Neural cell (in vitro differentiated cells): Measurements from ENCODE around the gene IRF7. TPM values are rescaled to one million over a fixed set of nuclear protein-coding genes. Genes with fewer than 3 reads are reported as not detected.

Source experiments
- H2AFZ ChIP-seq: fragments of 200-600, 300-800 bp; sonication (generic), shearing (Covaris generic); 2 replicates; pipeline ENCODE4 v1.6.0; 2014; ENCODE audit warnings: low read depth, mild to moderate bottlenecking, antibody characterized with exemption, low read length, moderate library complexity
- H3F3A ChIP-seq: fragments of 200-600 bp; shearing (Covaris generic); 2 replicates; pipeline ENCODE4 v1.6.1; 2016; ENCODE audit warnings: mild to moderate bottlenecking, moderate library complexity, mixed read lengths, antibody characterized with exemption, low read length; ENCODE audit not compliant: insufficient read depth, poor library complexity, severe bottlenecking
- H3K27ac ChIP-seq: fragments of 200-600, 300-800 bp; sonication (generic), shearing (Covaris generic); 2 replicates; pipeline ENCODE4 v1.5.1; 2014; ENCODE audit warnings: mild to moderate bottlenecking, low read length, moderate library complexity
- H3K27me3 ChIP-seq: fragments of 300-800, 200-600 bp; sonication (generic), shearing (Covaris generic); 2 replicates; pipeline ENCODE4 v1.6.0; 2014; ENCODE audit warnings: mild to moderate bottlenecking, low read depth, low read length, moderate library complexity; ENCODE audit not compliant: insufficient read depth
- H3K36me3 ChIP-seq: fragments of 300-800, 200-600 bp; sonication (generic), shearing (Covaris generic); 2 replicates; pipeline ENCODE4 v1.5.1; 2014; ENCODE audit warnings: mild to moderate bottlenecking, antibody characterized with exemption, low read length, moderate library complexity; ENCODE audit not compliant: insufficient read depth
- H3K4me2 ChIP-seq: fragments of 300-800, 200-600 bp; sonication (generic), shearing (Covaris generic); 2 replicates; pipeline ENCODE4 v1.6.0; 2014; ENCODE audit warnings: mild to moderate bottlenecking, low read length
- H3K4me3 ChIP-seq: fragments of 300-800, 200-600 bp; sonication (generic), shearing (Covaris generic); 2 replicates; pipeline ENCODE4 v1.5.1; 2014; ENCODE audit warnings: mild to moderate bottlenecking, low read length, moderate library complexity
- H3K79me2 ChIP-seq: fragments of 200-600 bp; shearing (Covaris generic); replicated peaks from 2 replicates; pipeline ENCODE4 v1.6.0; 2014; ENCODE audit warnings: mild to moderate bottlenecking, low read length, moderate library complexity; ENCODE audit not compliant: insufficient read depth
- H3K9ac ChIP-seq: fragments of 300-800, 200-600 bp; sonication (generic), shearing (Covaris generic); 2 replicates; pipeline ENCODE4 v1.6.1; 2016; ENCODE audit warnings: mild to moderate bottlenecking, low read length, mixed read lengths
- H3K9me2 ChIP-seq: fragments of 200-600 bp; shearing (Covaris generic); 2 replicates; pipeline ENCODE4 v1.6.1; 2016; ENCODE audit warnings: mild to moderate bottlenecking, low read length, mixed read lengths; ENCODE audit not compliant: insufficient read depth
- H3K9me3 ChIP-seq: fragments of 200-600, 300-800 bp; sonication (generic), shearing (Covaris generic); 2 replicates; pipeline ENCODE4 v1.6.1; 2016; ENCODE audit warnings: mild to moderate bottlenecking, mixed run types, low read length, moderate library complexity, mixed read lengths
- H4K20me1 ChIP-seq: fragments of 200-600 bp; shearing (Covaris generic); 2 replicates; pipeline ENCODE4 v1.6.1; 2016; ENCODE audit warnings: mild to moderate bottlenecking, mixed run types; ENCODE audit not compliant: insufficient read depth
- EP300 ChIP-seq: fragments of 450-650 bp; conservative IDR thresholded peaks from 2 replicates; pipeline ENCODE4 v1.6.1; 2014; ENCODE audit warnings: antibody characterized with exemption, mild to moderate bottlenecking, moderate library complexity; ENCODE audit not compliant: poor library complexity, severe bottlenecking
- RAD21 ChIP-seq: fragments of 450-650 bp; conservative IDR thresholded peaks from 2 replicates; pipeline ENCODE4 v1.6.1; 2014; ENCODE audit warnings: antibody characterized with exemption, mild to moderate bottlenecking, moderate library complexity
- SMC3 ChIP-seq: fragments of 450-650 bp; conservative IDR thresholded peaks from 2 replicates; pipeline ENCODE4 v1.6.1; 2014; ENCODE audit warnings: antibody characterized with exemption, mild to moderate bottlenecking, moderate library complexity; ENCODE audit not compliant: poor library complexity
- TAF1 ChIP-seq: IDR thresholded peaks from 2 replicates; pipeline ENCODE4 v1.6.1; 2012; ENCODE audit warnings: low read depth
- polyA plus RNA-seq: library from polyadenylated mRNA; depleted of rRNA; stranded (reverse); fragments of >200 nt; gene quantifications from 2 replicates; pipeline ENCODE4 v1.2.3, GENCODE V29; 2014
- TF ChIP-seq, protein P1 (sequence below): fragments of 450-650 bp; IDR thresholded peaks from 2 replicates; pipeline ENCODE4 v1.5.1; 2014; ENCODE audit warnings: antibody characterized with exemption, mild to moderate bottlenecking, moderate library complexity; ENCODE audit not compliant: poor library complexity, severe bottlenecking
- TF ChIP-seq, protein P2 (sequence below): IDR thresholded peaks from 2 replicates; pipeline ENCODE4 v1.6.1; 2012; ENCODE audit warnings: borderline replicate concordance

Gene IRF7
- polyA plus RNA-seq, 1 donor from 2014 or later, result 1.1 TPM

DNA sequence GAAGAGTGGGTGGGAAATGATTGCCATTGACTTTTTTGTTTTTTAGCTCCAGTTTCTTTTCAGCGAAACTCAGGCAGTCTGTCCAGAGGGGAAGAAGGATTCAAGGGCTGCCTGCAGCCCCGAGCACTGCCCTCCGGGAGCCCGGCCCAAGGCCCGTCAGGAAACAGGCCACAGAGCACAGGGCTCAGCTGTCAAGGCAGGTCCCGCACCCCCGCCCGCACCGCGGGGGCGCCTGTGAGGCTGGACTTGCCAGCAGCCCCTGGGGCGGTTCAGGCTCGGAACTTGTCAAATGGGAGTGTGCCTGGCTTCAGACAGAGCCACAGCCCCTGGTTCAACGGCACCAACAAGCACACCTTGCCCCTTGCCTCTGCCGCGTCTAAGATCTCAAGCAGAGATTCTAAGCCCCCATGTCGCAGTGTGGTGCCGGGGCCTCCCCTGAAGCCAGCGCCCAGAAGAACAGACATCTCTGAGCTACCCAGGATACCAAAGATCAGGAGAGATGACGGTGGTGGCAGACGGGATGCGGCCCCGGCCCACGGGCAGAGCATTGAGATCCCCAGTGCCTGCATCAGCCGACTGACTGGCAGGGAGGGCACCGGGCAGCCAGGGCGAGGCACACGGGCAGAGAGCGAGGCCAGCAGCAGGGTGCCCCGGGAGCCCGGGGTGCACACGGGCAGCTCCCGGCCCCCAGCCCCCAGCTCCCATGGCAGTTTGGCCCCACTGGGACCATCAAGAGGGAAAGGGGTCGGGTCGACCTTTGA is 8.6 kb downstream of the IRF7 start:
- no peaks in the 10 kb centered on the region for H4K20me1 ChIP-seq
- no peak overlapping the region for H3K27ac ChIP-seq
- H3K9me3 ChIP-seq, result no peaks in the 10 kb centered on the region
- no peaks in the 10 kb centered on the region for H3K36me3 ChIP-seq
- H2AFZ ChIP-seq, result no peak overlapping the region
- no peaks in the 10 kb centered on the region for H3K9me2 ChIP-seq
- no peaks in the 10 kb centered on the region for H3K79me2 ChIP-seq
- no peak overlapping the region for H3K9ac ChIP-seq
- H3F3A ChIP-seq, result no peaks in the 10 kb centered on the region
- H3K4me2 ChIP-seq, result no peak overlapping the region
- TF ChIP-seq, protein P1, sequence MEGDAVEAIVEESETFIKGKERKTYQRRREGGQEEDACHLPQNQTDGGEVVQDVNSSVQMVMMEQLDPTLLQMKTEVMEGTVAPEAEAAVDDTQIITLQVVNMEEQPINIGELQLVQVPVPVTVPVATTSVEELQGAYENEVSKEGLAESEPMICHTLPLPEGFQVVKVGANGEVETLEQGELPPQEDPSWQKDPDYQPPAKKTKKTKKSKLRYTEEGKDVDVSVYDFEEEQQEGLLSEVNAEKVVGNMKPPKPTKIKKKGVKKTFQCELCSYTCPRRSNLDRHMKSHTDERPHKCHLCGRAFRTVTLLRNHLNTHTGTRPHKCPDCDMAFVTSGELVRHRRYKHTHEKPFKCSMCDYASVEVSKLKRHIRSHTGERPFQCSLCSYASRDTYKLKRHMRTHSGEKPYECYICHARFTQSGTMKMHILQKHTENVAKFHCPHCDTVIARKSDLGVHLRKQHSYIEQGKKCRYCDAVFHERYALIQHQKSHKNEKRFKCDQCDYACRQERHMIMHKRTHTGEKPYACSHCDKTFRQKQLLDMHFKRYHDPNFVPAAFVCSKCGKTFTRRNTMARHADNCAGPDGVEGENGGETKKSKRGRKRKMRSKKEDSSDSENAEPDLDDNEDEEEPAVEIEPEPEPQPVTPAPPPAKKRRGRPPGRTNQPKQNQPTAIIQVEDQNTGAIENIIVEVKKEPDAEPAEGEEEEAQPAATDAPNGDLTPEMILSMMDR, result no peak
- TF ChIP-seq SMC3, result no peak
- no peak for TF ChIP-seq EP300
- TF ChIP-seq, protein P2, sequence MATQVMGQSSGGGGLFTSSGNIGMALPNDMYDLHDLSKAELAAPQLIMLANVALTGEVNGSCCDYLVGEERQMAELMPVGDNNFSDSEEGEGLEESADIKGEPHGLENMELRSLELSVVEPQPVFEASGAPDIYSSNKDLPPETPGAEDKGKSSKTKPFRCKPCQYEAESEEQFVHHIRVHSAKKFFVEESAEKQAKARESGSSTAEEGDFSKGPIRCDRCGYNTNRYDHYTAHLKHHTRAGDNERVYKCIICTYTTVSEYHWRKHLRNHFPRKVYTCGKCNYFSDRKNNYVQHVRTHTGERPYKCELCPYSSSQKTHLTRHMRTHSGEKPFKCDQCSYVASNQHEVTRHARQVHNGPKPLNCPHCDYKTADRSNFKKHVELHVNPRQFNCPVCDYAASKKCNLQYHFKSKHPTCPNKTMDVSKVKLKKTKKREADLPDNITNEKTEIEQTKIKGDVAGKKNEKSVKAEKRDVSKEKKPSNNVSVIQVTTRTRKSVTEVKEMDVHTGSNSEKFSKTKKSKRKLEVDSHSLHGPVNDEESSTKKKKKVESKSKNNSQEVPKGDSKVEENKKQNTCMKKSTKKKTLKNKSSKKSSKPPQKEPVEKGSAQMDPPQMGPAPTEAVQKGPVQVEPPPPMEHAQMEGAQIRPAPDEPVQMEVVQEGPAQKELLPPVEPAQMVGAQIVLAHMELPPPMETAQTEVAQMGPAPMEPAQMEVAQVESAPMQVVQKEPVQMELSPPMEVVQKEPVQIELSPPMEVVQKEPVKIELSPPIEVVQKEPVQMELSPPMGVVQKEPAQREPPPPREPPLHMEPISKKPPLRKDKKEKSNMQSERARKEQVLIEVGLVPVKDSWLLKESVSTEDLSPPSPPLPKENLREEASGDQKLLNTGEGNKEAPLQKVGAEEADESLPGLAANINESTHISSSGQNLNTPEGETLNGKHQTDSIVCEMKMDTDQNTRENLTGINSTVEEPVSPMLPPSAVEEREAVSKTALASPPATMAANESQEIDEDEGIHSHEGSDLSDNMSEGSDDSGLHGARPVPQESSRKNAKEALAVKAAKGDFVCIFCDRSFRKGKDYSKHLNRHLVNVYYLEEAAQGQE, result no peak
- H3K4me3 ChIP-seq, result no peak overlapping the region
- no peaks in the 10 kb centered on the region for H3K27me3 ChIP-seq

DNA sequence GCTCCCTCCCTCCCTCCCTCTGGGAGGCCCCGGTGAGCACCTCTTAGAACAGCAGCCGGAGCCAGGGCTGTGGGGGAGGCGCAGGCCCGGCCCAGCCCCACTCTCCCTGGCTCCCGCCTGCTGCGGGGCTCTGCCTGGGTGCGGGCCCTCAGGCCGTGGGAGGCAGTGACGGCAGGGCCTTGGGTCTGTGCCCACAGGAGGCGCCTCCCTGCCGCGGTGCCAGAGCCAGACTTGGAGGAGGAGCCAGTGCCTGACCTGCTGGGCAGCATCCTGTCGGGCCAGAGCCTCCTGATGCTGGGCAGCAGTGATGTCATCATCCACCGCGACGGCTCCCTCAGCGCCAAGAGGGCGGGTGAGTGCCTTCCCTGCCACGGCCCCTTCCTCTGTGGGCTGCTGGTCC is 9.5 kb downstream of the IRF7 start:
- H3K9me2 ChIP-seq, result no peaks in the 10 kb centered on the region
- no peaks in the 10 kb centered on the region for H3F3A ChIP-seq
- no peak overlapping the region for H3K27ac ChIP-seq
- no peak overlapping the region for H2AFZ ChIP-seq
- no peak overlapping the region for H3K4me2 ChIP-seq
- no peaks in the 10 kb centered on the region for H3K79me2 ChIP-seq
- TF ChIP-seq, protein P1, result no peak
- no peak for TF ChIP-seq SMC3
- TF ChIP-seq TAF1, result no peak
- no peak for TF ChIP-seq RAD21
- TF ChIP-seq, protein P2, result no peak
- no peak overlapping the region for H3K9ac ChIP-seq
- H4K20me1 ChIP-seq, result no peaks in the 10 kb centered on the region
- no peaks in the 10 kb centered on the region for H3K36me3 ChIP-seq
- no peak overlapping the region for H3K4me3 ChIP-seq
- no peaks in the 10 kb centered on the region for H3K9me3 ChIP-seq
- no peaks in the 10 kb centered on the region for H3K27me3 ChIP-seq
